NCI-H748 (cell line): ENCODE data around the gene INHBA.

ENCODE experiments used
- DNase-seq: peaks from one replicate; lab custom pipeline; 2025; ENCODE audit not compliant: unreplicated experiment; lab: John Stamatoyannopoulos, UW

The INHBA gene

DNA sequence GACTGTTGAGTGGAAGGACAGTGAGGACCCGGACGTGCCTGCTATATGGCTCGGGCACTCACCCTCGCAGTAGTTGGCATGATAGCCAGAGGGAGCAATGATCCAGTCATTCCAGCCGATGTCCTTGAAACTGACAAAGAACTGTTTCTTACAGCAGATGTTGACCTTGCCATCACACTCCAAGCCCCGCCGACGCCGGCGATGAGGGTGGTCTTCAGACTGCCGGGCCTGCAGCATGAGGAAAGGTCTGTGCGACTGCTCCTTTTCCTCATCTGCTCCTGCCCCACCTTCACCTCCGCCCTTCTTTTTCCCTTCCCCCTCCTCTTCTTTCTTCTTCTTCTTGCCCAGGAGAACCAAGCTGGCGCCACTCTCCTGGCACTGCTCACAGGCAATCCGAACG, 13.1 kb downstream of the INHBA start:
- DNase-seq = no peak

DNA sequence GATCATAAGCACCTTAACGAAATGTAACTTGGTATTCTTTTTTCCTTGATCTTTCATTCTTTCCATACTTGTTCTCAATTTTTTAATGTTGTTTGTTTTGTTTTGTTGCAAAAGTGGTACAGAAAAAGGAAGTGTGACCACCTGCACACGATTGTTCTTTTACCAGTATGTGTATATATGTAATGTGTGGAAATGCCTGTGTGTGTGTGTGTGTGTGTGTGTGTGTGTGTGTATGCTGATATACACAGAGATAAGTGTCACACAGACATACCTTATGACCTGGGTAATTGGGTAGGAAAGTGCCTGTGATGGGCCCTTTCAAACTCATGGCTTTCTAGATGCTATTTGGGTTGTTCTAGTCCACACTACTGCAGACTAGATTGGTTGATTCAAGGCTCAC, 14.0 kb downstream of the INHBA start:
- DNase-seq = no peak

- no peak for DNase-seq
Measured at GRCh38 chr7:41688012-41688625, 14.8 kb downstream of the INHBA start.

DNA sequence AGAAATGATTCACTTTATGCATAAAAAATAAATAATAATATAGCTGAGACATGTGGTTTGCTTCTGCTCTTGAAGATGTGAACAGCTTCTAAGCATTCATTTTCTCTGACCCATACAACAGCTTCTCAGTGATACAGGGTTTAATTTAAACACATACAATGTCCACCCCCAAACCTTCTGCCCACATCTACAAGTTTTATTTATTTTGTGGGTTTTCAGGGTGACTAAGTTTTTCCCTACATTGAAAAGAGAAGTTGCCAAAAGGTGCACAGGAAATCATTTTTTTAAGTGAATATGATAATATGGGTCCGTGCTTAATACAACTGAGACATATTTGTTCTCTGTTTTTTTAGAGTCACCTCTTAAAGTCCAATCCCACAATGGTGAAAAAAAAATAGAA, 17.2 kb downstream of the INHBA start:
- no peak for DNase-seq

GRCh38 chr7:41682422-41682821, 20.5 kb downstream of the INHBA start:
- no peak for DNase-seq

DNA sequence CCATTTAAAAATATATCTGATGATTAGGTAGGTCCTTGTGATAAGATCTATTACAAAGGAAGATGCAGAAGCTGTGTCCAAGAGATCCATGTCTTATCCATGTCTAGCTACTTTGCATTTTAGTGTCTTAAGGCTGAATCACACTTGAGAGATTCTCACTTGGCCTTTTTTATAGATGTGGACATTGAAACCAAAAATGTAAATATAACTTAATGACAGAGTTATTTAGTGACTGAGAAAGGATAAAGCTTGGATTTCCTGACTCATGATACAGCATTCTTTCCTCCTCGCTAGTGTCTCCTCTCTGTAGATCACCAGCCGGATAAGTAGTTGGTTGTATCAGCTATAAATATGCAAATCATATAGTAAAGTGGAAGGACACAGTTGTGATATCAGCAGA, 23.3 kb downstream of the INHBA start:
- DNase-seq = no peak

DNA sequence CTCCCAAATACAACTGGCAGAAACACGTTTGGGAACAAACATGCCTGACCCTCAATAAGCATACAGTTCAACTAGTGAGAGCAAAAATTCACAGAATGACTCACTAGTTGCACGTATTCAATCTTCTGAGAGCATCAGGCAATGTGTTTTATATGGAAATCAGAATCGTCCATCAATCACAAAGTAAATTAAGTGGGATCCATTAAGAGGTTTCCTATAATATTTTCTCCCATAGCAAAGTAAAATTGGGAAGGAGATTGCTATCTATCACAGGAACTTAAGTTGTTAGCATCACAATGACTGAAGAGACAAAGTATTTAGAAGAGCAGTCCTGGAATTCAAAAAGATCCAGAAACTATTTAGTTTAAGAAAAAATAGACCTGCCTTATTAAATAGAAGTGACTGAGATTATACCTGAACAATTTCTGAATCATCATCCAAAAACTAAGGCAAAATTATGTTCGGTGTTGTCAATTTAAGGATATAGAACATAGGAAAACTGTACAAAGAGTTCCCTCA, 28.3 kb downstream of the INHBA start:
- DNase-seq = no peak

DNA sequence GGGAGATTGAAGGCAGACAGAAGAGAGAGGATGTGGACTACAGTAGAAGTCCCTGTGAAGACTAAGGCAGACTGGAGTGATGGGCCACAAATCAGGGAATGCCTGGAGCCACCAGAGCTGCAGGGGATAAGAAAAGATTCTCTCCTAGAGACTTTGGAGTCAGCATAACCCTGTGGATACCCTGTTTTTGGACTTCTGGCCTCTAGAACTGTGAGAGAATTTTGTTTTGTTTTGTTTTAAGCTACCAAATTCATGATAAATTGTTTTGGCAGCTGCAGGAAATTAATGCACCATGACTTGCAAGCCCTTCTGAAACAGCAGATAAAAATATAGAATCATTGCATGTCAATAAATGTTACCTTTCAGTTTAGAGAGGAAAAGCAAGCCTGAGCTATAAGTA, 41.3 kb downstream of the INHBA start:
- no peak for DNase-seq

GRCh38 chr7:41659539-41659938, 43.4 kb downstream of the INHBA start:
- no peak for DNase-seq

DNA sequence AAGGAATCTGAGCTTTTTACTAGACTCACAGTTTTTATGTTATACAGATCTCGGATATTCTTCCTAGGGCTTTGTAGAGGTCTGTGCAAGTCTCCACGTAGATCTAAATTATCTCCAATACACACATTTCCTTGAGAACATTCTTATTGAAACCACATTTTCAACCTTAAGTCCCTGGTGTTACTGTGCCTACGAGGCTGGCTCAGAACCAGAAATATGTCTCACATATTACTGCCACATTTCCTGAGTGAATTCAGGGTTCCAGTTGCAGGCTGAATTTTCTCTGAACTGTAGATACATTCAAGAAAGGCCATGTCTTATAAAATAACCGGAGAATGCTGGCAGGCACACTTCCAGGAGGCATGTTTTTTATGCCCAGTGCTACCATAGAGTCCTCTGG, 46.5 kb downstream of the INHBA start:
- DNase-seq = no peak

- no peak for DNase-seq
Measured at GRCh38 chr7:41655426-41655825, 47.5 kb downstream of the INHBA start.

DNA sequence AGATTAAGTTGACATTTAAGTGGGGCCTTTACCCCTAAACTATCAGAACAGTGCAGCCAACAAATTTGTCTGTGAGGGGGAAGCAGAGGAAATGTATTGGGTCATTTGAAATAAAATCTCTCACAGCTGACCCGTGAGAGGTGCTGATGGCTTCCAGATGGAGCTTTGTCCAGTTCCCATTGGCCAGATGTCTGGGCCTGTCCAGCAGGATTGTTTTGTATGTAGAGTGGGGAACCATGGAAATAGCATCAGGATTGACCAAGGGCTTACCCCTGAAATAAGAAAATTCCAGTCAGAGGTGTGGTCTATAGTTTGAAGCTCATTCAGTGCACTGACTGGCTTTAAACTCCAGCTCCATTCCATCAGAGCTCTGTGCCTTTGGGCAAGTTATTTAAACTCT, 50.6 kb downstream of the INHBA start:
- no peak for DNase-seq

- DNase-seq = no peak
Measured at GRCh38 chr7:41648501-41648900, 54.4 kb downstream of the INHBA start.

DNA sequence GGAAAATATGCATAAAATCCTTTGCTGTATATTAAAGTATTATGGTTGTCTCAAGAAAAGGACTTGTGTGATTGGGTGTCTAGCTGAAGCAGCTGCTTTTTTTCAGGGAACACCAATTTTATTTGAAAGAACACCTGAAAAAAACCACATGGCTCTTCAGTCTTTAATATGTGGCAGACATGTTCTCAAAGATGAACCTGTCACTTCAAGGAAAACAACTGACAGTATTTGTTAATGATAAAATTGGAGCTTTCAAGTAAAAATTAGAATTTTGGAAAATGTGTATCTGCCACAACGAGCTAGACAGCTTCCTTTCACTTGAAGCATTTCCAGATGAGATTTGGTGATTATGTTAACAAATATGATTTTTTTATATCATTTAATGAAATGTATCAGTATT, 59.3 kb downstream of the INHBA start:
- DNase-seq = no peak

DNA sequence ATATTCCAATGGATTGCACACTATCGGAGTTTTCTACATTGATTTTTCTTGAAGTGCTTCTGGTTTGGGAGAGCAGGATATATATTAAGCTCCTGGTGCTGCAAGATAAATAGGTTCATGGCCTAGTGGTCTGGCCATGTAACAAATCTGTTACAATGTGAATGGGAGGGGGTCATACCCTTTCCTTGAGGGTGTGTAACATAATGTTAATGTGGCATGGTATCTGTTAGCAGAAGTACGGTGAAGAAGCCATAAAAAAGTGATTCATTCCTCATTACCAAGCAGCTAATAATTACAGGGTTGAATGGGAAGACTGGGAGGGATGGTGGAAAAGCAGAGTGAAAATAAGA, 61.2 kb downstream of the INHBA start:
- no peak for DNase-seq

DNA sequence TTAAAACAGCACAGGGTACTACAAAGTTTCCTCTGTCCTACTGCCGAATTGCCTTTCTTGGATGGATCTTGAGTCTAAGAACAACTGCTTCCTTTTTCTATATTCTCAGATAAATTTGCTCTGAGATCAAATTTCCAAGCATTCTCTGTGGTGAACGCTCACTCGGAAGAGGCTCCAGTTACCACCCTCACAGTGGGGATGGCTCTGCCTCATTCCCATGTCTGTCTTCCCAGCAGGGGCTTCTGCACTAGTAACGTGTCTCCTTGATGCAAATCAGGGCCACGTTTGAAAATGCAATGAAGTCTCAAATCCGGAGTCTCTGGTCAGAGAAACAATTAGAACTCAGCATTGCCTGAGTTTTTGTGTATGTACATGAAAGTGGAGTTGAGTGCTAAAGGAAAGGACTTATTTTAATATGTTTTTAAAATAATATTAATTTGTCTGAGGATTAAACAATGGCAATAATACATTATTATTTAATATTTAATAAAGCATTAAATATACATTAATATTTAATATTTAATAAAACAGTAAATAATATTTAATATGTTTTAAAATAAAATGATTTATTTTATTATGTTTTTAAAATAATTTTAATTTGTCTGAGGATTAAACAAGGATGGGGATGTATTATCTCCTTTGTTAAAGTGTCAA, 61.8 kb downstream of the INHBA start:
- DNase-seq = no peak

GRCh38 chr7:41640487-41640886, 62.4 kb downstream of the INHBA start:
- DNase-seq = no peak

DNA sequence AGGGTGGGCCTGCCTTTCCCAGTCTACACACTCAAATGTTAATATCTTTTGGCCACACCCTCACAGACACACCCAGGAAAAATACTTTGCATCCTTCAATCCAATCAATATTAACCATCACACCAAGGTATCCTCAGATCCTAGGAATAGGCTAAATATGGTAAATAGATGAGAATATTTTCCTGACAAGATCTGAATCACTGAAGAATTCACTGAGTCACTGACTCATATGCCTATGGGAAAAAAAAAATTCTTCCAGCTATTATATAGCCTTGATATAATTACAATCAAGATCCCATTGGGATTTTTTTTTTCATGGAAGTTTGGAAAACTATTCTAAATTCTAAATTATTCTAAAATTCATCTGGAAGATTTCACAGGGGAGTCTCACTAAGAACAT, 65.8 kb downstream of the INHBA start:
- no peak for DNase-seq
